ENCODE results near the gene IMMP2L.

IMMP2L gene

GRCh38 chr7:111228437-111228836 is 333.9 kb downstream of the IMMP2L start:
- TF ChIP-seq CTCF (IDR thresholded peaks at IDR 0.05; ENCODE audit: low read depth, low read length) = no peak
- DNase-seq (ENCODE audit: extremely low read depth, low read depth) = no peak

GRCh38 chr7:111226800-111227199 is 335.5 kb downstream of the IMMP2L start:
- DNase-seq (ENCODE audit: extremely low read depth, low read depth) = no peak
- TF ChIP-seq CTCF (IDR thresholded peaks at IDR 0.05; ENCODE audit: low read depth, low read length) = no peak

- TF ChIP-seq CTCF (IDR thresholded peaks at IDR 0.05; ENCODE audit: low read depth, low read length) = no peak
- DNase-seq (ENCODE audit: extremely low read depth, low read depth) = no peak
These were observed 337.7 kb downstream of the IMMP2L start for GRCh38 chr7:111224354-111225231.

- TF ChIP-seq CTCF (IDR thresholded peaks at IDR 0.05; ENCODE audit: low read depth, low read length) = no peak
- DNase-seq (ENCODE audit: extremely low read depth, low read depth) = no peak
These were observed 338.5 kb downstream of the IMMP2L start for GRCh38 chr7:111223802-111224253.

GRCh38 chr7:111215550-111215949 is 346.7 kb downstream of the IMMP2L start:
- DNase-seq (ENCODE audit: extremely low read depth, low read depth) = no peak
- TF ChIP-seq CTCF (IDR thresholded peaks at IDR 0.05; ENCODE audit: low read depth, low read length) = no peak

GRCh38 chr7:111212857-111213523 is 349.3 kb downstream of the IMMP2L start:
- no peak for TF ChIP-seq CTCF (IDR thresholded peaks at IDR 0.05; ENCODE audit: low read depth, low read length)
- DNase-seq (ENCODE audit: extremely low read depth, low read depth) = no peak

GRCh38 chr7:111210996-111211395 is 351.3 kb downstream of the IMMP2L start:
- no peak for DNase-seq (ENCODE audit: extremely low read depth, low read depth)
- TF ChIP-seq CTCF (IDR thresholded peaks at IDR 0.05; ENCODE audit: low read depth, low read length) = no peak
